HG03045 (cell line): Measurements from ENCODE around the gene C1orf35.

Source experiments
- ATAC-seq: cut with Tn5 transposase; IDR thresholded peaks from one replicate; pipeline ENCODE4 v1.9.1; 2021; ENCODE audit warnings: mild to moderate bottlenecking, moderate library complexity; ENCODE audit not compliant: unreplicated experiment

Gene C1orf35

DNA sequence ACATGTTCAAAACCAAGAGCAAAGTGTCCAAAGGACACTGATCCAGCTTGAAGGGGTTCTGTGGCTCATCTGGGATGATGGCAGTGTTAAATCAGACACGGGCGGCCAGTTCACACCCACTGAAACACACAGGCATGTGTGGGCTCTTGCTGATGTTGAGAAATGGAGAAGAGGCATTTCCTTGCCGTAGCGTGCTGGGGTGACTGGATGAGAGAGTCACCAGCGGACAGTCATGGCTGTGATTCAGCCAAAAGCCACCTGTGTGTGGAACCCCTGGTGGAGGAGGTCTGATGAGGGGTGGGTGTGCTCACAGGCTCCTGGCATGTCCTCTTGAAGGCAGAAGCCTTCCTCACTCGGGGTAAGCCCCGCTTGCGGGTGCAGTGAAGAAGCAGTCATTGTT is 7.2 kb downstream of the C1orf35 start:
- ATAC-seq = no peak

DNA sequence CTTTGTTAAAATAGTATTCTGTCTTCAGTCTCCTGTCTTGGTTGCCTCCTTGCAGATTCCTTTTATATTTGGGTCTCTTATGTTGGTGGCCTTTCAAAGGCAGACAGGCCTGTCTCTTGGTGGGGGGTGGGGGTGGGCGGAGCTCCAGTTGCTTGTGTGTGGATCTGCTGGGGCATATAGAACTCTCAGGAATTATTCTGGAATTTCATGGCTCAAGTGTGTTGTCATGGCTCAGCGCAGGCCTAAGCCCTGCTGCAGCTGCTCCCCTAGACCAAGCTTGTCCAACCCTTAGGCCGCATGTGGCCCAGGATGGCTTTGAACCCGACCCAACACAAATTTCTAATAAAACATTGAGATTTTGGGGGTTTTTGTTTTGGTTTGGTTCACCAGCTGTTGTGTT is 8.0 kb downstream of the C1orf35 start:
- ATAC-seq = no peak

DNA sequence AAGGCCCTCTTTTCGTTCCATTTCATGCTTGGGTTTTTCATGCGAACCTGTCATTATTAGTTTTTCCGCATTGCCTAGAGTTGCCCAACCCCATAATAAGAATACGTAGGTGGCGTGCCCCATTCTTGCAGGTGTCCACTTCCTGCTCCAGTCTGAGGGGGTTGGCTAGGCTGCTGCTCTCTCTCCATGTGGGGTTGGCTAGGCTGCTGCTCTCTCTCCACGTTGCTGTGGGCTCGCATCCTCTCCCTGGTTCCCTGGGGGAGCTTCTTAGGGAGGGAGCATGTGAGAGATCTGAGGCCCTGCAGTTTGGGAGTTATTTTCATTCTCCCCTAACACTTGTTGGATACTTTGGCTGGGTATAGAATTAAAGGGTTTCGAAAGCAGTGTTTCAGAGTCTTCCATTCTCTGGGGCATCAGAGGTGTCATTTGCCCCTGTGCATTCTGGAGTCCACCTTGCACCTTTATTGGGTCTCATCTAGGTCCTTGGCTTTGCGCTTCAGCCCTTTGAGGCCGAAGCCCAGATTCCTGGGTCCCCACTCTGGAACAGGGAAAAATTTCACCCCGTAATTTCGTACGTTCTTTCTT is 8.6 kb downstream of the C1orf35 start:
- ATAC-seq = no peak

DNA sequence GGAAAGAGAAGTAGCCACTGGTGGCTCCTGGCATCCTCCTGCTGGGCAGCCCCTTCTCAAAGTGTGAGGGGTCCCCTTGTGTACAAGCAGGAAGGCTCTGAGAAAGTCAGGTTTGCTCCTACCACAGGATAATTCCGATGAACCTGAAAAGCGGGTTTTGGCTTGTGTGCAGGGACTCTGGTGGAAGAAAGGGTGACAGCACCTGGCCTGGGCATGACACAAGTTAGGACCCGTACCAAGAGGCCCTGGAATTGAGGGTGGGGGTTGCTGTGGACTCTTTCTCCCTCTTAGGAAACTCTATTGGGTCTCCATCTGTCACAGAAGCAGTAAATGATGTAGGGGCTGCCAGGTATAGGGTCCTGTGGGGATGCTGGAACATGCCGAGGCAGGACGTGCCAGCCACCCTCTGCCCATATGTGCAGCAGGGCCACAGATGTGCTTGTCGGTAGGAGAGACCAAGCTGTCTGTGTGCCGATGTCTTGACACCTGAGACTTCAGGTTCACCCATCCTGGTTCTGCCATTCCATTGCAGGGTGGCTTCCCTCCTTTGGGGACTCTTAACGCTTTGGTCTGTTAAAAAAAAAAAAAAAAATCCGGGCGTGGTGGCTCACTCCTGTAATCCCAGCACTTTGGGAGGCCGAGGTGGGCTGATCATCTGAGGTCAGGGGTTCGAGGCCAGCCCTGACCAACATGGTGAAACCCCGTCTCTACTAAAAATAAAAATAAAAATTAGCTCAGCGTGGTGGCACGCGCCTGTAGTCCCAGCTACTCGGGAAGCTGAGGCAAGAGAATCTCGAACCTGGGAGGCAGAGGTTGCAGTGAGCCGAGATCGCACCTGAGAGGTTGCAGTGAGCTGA is 9.8 kb downstream of the C1orf35 start:
- no peak for ATAC-seq

DNA sequence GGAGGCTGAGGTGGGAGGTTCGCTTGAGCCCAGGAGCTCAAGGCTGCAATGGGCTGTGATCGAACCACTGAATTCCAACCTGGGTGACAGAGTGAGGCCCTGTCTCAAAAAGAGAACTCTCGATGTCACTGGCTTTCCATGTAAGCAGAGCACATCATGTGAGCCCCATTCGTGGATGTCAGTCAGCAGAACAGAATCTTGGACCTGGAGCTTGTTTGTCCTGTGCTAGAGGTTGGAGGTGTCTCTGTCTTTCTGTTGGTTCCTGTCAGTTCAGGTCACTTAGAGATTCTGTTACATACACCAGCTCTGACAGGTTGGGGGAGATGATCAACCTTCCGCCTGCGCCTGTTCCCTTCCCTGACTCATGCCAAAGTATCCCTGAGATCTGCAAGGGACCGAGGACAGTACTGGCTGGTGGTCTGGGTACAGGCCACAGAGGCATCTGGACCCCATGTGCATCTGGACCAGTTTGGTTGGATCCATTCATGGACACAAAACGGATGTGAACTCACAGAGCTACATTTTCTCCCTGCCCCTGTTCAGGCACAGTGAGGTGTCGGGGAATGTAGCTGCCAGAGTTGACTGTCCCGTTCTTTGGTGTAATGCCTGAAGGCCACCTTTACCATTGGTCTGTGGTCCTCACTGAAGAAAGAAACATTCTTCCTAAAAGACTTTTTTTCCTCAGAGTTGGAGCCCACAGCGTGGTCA is 10.6 kb downstream of the C1orf35 start:
- ATAC-seq = no peak

DNA sequence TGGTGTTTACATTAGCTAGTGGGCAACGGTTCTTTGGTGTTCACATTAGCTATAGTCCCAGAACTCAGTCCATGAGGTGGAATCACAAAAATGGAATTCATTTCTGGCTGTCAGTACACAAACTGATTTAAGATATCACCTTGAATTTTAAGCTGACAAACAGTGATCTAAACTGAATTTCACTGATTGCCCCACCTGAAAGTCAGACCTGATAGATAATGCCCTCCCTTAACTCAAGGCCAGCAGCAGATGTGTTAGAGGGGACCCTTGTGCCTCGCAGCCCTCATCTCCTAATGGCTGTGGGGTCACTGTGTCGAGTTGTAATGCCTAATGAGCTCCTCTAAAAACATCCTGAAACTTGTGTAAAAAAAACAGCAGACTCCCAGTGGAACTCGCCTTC is 12.0 kb downstream of the C1orf35 start:
- ATAC-seq = no peak

DNA sequence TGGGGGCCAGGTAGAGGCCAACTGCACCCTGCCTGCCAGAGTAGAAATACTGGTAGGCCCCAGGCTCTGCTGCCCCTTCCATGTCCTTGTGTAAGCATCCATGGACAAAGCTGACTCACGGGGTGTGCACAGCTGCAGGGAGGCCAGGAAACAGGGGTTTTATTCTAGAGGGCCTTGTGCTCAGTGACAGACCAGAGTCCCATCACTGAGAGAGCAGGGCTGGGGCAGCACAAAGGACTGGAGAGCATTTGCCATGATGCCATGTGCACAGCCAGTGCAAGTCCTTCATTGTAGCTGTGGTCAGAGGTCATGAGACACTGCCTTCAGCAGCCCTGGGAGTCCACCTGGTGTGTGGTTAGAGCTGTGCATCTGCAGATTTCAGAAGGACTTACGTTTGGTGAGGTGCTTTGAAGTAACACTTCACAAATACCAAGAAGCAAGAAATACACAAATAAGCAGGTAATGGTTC is 12.5 kb downstream of the C1orf35 start:
- ATAC-seq = no peak

DNA sequence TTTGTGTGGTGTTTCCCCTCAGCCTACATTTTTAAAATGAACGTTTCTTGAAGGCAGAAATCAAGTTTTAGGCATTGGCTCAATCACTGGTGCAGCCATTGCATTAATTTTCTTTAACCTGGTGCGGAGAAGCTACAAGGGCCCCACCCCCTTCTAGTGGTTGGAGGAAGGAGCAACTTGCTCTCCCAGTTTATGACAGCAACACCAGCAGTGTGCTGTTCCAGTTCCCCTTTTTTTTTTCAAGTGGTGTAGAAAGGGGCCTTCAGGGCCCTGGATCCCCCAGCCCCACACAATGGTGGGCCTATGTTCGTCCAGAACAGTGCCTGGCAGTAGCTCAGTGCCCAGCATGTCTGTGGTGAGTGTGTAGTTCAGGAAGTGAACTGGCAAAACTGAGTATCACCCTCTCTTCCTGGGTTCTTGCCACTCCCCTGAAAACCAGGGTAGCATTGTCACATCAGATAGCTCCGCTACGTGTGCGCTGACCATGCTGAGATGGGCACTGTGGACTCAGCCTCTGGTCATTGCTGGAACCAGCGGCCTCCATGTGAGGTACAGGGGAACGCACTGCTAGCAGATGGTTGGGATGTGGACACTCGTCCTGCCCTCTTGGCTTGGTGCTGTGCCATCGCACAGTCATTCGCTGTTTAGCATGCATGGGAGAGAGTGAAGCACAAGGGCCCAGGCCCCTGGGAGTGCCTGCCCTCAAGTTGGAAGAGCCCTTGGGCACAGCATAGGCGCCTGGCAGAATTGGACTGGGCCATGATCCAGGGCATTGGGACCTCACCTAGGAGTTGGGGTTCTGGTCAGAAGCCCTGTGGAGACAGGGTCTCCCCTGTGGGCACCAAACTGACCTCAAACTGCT is 13.4 kb downstream of the C1orf35 start:
- ATAC-seq = no peak

DNA sequence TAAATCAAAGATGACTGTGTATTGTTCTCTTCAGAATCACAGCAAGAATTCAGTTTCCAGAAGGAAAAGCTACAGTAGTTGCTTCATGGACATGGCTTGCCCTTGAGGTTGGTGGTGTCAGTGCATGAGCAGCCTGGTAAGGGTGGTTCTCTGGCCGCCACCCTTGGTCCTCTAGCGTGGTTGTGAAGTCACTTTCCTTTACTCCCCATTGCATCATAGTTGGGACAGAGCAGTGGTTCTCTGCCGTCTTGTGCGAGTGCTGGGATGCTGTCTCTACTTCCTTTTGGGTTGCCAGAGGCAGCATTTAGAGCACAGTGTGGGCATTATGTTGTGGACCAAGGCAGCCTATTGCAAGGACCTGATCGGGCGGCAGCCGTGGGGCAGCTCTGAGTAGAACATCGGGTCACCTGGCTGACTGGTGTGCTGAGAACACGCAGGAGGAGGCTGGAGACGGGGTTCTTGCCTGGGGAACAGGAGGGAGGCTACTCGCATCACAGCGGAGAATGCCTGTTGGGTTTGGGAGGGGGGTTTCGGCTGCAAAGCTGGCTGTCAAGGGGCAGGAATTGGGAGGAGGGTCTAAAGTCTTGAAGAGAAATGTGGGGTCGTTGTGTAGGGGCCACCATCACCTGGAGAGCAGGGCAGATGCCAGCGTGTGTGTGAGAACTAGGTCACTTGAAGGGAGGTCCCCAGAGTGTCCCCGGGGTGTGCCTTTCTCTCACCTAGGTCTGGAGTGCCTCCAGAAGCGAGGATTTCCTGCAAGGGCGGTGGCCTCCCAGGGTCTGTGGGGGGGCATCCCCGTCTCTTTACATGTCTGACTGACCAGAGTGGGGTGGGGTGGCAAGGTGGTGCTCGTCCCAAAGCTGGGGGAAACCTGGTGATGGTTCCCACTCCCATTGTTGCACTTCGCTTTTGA is 14.3 kb downstream of the C1orf35 start:
- no peak for ATAC-seq

DNA sequence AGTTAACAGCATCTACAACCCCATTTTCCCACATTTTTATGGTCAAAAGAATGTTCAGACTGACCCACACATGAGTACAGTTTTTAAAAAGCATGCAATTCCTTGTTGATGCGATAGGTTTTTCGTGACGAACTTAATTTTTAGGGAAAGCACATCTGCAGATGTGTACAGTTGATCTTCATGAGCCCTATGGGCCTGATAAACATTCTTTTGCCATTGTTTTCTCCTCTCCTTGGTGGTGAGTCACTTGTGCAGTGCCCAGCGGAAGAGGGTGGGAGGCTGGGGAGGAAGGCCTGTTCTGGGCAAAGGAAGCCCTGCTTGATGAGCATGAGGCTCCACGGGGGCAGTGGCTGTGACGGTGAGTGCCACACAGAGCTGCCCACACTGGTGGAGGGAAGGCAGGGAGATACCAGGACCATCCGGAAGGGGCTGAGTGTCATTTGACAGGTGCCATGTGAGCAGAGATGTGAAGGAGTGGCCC is 15.3 kb downstream of the C1orf35 start:
- no peak for ATAC-seq

DNA sequence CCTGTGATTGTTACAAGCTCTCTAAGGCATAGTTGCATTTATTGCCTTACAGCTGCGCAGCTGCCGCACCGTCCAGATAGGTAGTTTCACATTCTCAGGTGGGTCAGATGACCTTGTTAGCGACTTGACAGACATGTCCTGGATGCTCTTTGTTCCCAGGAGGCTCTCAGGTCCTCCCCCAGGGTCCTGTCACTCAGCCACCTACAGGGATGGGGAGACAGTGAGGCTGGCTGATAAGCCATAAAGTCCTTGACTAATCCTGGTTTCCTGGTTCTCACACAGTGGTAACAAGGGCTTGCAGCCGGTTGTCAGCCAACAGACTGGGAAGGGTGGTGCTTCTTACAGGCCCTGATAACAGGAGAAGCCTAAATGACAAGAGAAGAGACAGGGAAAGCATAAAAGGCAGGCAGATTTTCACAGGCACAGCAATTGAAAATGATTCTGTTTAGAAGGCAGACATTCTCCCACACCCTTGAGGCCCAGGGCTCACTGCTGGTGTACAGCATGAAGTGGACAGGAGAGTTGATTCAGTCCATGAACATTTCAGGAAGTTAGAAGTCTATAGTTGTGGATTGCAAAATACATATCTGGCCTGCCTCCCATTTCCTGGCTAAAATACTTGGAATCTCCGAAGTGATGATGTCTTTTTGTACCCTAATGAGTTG is 17.7 kb downstream of the C1orf35 start:
- no peak for ATAC-seq

DNA sequence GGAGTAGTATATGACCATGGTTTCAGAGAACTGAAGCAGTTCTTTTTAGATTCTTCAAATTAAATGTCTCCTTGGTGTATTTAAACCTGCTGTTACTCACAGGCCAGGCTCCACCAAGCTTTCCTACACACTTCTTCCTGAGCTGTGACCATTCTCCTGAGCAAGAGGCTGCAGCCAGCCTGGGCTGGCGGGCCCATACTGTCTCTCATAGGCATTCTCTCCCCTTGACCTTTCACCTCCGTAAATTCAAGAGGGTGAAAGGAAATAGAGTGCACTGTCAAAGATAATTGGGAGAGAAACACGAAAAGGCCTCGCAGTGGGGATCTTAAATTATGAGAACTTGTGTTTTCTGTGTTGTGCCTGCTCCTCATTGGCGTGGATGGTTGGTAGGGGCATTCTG is 18.3 kb downstream of the C1orf35 start:
- ATAC-seq = no peak

DNA sequence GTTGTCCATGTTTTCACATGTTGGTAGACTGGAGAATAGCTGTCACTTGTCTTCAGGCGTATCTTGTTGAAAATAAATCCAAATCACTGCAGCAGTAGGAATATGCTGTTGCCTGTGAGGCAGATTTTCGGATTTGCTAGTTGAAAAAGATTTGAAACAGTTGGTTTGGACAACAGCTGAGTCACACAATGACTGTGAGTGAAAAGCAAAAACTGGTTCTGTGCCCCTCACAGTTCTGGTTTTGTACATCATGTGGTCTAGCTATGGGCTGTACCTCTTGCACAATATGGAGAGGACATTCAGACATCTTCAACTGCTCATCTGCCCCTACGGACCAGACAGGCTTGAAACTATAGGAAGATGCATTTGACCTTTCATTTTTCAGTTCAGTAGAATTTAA is 18.8 kb downstream of the C1orf35 start:
- no peak for ATAC-seq

DNA sequence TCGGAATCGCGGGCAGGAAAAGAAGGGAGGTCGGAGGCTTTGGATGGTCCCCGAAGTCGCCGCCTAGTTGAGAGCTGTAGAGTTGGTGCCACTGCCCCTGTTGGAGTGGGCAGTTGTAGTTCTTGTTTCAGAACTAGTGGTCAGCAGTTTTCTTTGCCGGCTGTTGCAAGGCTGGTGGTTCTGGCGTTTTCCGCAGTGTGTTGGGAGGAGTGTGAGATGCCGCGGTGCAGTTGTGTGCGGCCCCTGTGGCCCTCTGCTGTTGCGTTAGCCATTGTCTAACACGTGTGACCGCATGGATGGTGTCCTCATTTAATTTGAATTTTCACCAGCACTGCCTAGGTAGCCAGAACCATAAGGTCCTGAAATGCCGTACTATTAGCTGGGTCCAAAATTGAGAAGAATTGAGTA is 19.2 kb downstream of the C1orf35 start:
- no peak for ATAC-seq

DNA sequence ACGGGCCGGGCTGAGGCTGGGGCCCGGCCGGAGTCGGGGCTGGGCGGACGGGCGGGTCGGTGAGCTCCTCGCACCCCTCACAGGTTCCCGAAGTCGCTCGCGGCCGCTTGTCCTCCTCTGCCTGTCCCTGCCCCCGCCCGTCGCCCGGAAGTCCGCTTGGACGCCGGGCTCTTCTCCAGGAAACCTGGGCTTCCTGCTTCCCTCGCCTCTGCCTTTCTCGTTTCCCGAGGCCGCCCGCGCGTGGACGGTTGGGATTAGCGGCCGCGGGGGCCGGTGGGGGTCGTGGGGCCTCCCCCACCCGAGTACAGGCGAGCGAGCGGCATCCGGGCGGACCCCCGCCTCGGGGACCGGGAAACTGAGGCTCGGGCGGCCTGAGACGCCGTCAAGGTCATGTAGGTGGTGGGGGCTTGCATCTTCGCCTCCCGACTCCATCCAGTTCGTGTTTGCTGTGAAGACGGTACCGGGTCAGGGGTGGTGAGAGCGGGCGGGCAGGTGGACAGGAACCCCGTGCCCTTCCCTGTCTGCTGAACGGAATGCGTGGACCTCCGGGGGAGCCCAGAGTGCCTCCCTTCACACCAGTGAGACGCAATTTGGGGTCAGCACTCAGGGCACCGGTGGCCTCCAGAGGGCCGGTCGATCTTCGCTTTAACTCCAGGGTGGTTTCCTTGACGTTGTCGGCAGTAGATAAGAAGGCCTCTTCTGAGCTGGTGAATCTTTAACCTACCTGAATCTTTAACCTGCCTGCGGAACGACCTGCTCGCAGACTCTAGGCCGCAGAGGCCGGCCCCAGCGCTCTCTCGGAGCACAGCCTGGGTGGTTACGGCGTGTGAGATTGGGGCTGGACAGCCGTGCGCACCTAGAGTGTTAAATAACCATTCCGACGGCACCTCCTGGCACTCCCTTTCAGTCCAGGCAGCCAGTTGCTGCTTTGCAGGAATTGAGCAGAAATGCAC is 19.9 kb downstream of the C1orf35 start:
- ATAC-seq = peak; percentile 25

DNA sequence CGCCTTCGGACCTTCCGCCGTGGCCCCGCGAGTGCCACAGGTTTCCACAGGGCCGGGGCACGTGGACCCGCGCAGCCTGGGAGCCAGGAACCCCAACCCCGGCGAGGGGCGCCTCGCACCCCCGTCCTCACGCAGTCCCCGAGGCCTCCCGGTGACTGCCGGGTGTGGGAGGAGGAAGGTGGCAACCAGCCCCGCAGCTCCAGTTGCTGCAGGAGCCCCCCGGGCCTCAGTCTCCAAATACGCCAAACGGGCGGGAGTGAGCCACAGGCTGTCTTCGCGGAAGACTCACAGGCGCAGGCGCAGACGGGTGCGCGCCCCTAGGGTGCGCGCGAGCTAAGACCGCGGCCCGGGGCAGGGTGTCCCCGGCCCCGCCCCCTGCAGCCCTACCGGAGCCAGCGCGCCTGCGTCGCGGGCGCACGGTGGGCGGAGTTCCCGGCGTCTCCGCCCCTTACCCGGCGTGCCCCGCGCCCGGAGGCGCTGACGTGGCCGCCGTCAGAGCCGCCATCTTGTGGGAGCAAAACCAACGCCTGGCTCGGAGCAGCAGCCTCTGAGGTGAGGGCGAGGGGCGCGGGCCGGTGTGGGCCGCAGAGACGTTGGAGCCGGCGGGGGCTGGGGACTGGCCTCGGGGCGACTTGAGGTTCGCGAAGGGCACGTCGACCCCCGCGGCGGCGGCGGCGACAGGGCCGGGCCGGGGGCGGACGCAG is 20.8 kb downstream of the C1orf35 start, which contains the start of gene ARF1:
Gene ARF1 (plus strand): TSS at position 495 of the 704 bp plus-strand sequence. CDS start 14,407 bp downstream, outside the sequence.
- peak; percentile 76 for ATAC-seq

DNA sequence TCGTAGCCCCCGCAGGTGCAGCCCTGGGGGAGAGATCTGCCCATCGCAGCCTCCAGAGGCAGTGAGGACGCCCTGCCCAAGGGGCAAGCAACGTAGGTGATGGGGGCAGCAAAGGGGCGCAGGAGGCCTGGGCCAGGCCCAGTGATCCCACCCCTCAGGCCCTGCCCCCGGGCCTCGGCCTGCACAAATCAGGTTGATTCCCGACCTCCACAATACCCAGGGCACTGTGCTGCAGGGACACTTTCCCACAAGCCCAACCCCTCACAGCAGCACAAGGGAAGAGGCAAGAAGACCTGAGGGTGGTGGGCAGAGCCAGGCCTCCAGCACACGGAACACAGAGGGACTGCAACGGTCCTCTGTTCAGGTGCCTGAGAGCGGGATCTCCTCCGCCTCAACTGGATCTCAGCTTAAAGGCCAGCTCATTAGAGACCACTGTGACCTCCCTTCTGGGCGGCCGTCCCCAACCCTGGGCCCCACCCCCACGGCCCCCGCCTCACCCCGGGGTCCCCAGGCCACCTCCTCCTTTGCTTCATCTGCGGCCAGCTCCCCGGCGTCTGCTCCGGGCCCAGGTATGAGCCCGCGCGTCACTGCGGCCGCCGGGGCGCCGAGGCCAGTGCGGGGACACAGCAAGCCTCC is 21.4 kb downstream of the C1orf35 start:
- ATAC-seq = peak; percentile 31
